Astrocyte of the cerebellum (primary cell): ENCODE data around the gene EPAS1.
A peak's percentile ranks its signal among the peaks of the same experiment; 100 is the strongest.

ENCODE experiments used
- DNase-seq: peaks from one replicate; pipeline ENCODE4 v3.0.0-alpha.2; 2011; ENCODE audit warnings: low read depth
- H3K4me3 ChIP-seq: 2 replicates; pipeline ENCODE4 v1.5.1; 2011; ENCODE audit warnings: mild to moderate bottlenecking, low read depth, low read length, moderate library complexity
- CTCF ChIP-seq: IDR thresholded peaks from 2 replicates; pipeline ENCODE4 v1.5.1; 2012; ENCODE audit warnings: low read length, low read depth, moderate library complexity, mild to moderate bottlenecking; ENCODE audit errors: missing control alignments
- in situ Hi-C: cut with HindIII; loops from 2 replicates; pipeline ENCODE4 v1.10.0; 2017; ENCODE audit warnings: low sequenced_read_pairs

Gene EPAS1

GRCh38 chr2:46328829-46329228, 31.6 kb downstream of the EPAS1 start:
- no peak for DNase-seq
- in situ Hi-C loops = loop anchor here (5.0 to 10.0 kb wide), 2 partner anchors 54 to 92 kb away; no protein-coding TSS in a partner anchor
- H3K4me3 ChIP-seq = no peak overlapping the region
- no peak for TF ChIP-seq CTCF

DNA sequence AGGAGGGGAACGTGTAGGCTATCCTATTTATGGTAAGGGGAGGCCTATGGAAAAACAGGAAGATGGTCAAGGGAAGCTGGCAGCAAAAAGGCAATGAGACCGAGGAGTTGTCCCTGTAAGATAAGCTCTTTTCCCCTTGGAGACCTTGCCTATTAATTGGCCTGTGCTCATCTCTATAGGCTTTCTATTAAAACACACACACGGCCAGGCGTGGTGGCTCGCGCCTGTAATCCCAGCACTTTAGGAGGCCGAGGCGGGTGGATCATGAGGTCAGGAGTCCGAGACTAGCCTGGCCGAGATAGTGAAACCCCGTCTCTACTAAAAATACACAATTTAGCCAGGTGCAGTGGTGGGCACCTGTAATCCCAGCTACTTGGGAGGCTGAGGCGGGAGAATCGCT, 32.1 kb downstream of the EPAS1 start:
- no peak for DNase-seq
- TF ChIP-seq CTCF = no peak
- in situ Hi-C loops = loop anchor here (5.0 to 10.0 kb wide), 2 partner anchors 55 to 92 kb away; no protein-coding TSS in a partner anchor
- no peak overlapping the region for H3K4me3 ChIP-seq

DNA sequence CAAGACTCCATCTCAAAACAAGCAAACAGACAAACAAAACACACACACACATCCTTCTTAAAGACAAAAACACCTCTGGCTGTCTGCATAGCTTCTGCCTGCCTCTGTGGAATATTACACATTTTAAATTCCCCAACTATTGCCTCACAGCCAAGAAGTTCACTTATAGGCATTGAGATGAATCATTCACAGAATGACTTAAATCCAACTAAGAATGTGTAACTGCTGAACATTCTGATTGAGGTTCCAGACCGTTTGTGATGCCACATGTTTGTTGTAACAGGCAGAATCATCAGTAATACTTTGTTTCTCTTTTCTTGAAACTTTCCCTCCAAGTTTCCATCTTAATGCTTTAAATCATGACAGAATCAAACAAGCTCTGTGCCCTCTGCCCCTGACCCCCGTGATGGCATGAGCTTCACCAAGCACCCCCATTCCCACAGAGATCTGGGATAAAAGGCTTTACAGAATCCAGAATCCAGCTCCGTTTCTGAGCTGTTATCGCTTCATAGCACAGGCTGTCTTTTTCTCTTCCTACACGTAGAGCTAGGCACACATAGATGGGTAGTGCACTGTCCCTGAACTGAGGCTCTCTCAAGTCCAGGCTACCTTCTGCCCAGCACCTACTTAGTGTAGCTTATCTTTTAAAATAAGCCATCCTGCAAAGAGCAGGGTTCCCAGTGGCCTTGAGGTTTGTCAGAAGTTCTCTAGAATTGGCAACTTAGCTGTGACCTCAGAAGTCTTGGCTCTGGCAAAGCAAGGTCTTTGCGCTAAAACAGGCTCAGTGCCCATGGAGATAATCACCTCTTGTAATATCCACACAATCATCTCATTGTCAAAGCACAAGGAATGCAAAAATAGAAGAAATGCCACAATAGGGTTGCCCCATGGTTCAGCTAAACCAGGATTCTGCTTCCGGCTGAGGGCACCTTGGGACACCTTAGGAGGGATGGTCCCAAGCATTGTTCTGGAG, 32.9 kb downstream of the EPAS1 start:
- peak; percentile 63 for DNase-seq
- in situ Hi-C loops = loop anchor here (5.0 to 10.0 kb wide), 2 partner anchors 55 to 93 kb away; no protein-coding TSS in a partner anchor
- TF ChIP-seq CTCF = no peak
- H3K4me3 ChIP-seq = no peak overlapping the region

GRCh38 chr2:46331109-46331766, 34.0 kb downstream of the EPAS1 start:
- no peak for TF ChIP-seq CTCF
- DNase-seq = no peak
- no peak overlapping the region for H3K4me3 ChIP-seq
- in situ Hi-C loops = no loop called here

DNA sequence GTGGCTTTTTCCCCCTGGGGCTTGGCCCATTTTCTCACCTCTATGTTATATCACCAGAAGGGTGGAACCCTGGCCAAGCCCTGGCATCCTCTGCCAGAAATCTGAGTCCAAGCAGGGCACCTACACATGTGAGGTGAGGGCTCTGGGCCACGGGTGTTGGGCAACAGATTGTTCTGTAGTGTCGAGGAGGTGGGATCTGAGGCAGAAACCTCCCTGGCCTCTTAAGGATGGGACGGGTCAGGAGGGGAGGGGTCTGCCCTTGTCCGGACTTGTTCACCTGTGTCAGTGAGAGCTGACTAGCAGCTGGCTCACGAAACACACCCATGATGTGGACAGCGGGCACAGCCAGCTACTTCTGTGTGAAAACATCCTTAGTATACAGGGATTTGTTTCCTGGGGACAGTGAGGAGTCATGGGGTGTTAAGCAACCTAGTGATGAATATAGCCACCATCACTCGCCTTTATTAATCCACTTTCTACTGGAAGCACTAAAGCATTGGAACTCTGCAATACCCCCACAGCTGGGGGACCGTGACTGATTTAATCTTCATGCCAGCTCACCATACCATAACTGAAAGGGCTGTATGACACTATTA, 35.6 kb downstream of the EPAS1 start:
- DNase-seq = no peak
- H3K4me3 ChIP-seq = no peak overlapping the region
- no peak for TF ChIP-seq CTCF
- in situ Hi-C loops = no loop called here

DNA sequence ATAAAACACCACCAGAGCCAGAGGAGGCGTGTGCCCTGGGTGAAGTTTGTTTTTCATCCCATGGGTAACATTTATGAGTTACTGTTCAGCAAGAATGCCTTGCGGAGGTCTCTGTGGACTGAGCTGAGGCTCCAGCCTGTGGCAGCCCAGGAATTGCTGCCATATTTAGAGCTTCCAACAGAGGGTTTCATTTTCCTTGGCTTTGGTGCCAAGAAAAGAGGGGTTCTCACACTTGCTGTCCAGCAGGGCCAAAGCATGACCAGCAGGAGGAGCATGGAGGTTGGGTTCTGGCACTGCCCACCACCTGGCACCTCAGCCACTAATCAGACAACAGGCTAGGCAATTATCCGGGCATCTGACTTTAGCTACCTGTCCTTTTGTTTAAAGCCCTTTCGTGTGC, 36.7 kb downstream of the EPAS1 start:
- in situ Hi-C loops = no loop called here
- DNase-seq = no peak
- TF ChIP-seq CTCF = peak; percentile 8
- H3K4me3 ChIP-seq = no peak overlapping the region
